ENCODE data around the gene THUMPD3. TPM values are rescaled to one million over a fixed set of nuclear protein-coding genes. Genes with fewer than 3 reads are reported as not detected.
A peak's percentile ranks its signal among the peaks of the same experiment; 100 is the strongest.

Gene THUMPD3
- total and polyA plus RNA-seq, 2 of the 13 experiments (the other 11 are each of a cell fraction or from before 2014, with no cell fraction given), result 31.2 to 44.1 TPM

GRCh38 chr3:9422712-9423424 is 60.0 kb downstream of the THUMPD3 start (continued):
- TF ChIP-seq SNAPC4 (CRISPR knock-in tag; IDR thresholded peaks at IDR 0.05), result no peak
- peak; percentile 82; the same call in 1 of the 2 replicates for TF ChIP-seq ZNF609 (CRISPR knock-in tag; IDR thresholded peaks at IDR 0.05; ENCODE audit: borderline replicate concordance)
- TF ChIP-seq E2F2 (CRISPR knock-in tag; IDR thresholded peaks at IDR 0.05; ENCODE audit: borderline replicate concordance), result no peak
- TF ChIP-seq ZNF12 (CRISPR knock-in tag; IDR thresholded peaks at IDR 0.05), result peak; percentile 70; the same call in 1 of the 2 replicates
- peak; percentile 15; the same call in 1 of the 2 replicates for TF ChIP-seq ZNF121 (CRISPR knock-in tag; IDR thresholded peaks at IDR 0.05)
- no peak for TF ChIP-seq ZBTB14 (CRISPR knock-in tag; IDR thresholded peaks at IDR 0.05)
- no peak for TF ChIP-seq ZNF235 (CRISPR knock-in tag; IDR thresholded peaks at IDR 0.05; ENCODE audit: borderline replicate concordance)
- peak; percentile 69 for TF ChIP-seq ISL2 (CRISPR knock-in tag; IDR thresholded peaks at IDR 0.05)
- TF ChIP-seq PAXIP1 (CRISPR knock-in tag; conservative IDR thresholded peaks at IDR 0.05), result peak; percentile 92

Measured in HepG2 (cell line).